H1 (cell line): Measurements from ENCODE around the gene NEDD4. TPM values are rescaled to one million over a fixed set of nuclear protein-coding genes. Genes with fewer than 3 reads are reported as not detected.
A peak's percentile ranks its signal among the peaks of the same experiment; 100 is the strongest.

Source experiments
- CTCF ChIA-PET: fragments of 300-600 bp; sonication (Branson Sonifier 250); formaldehyde crosslinking; loops from one replicate; lab custom pipeline; 2021; ENCODE audit not compliant: partially characterized antibody; lab: Charles Lee
- POLR2A ChIA-PET: fragments of 300-600 bp; sonication (Branson Sonifier 250); formaldehyde crosslinking; loops from one replicate; lab custom pipeline; 2021; ENCODE audit warnings: inconsistent platforms; ENCODE audit not compliant: partially characterized antibody; lab: Charles Lee
- DNase-seq, 2 experiments: peaks; one replicate each; pipeline versions ENCODE4 v3.0.0 to v3.0.0-alpha.2; 2010 to 2022; ENCODE audit warnings: low spot score in 2 of 2, low read depth in 1 of 2, mixed read lengths in 1 of 2
- FAIRE-seq: peaks from 2 replicates; lab custom pipeline; 2011; peaks lifted over from hg19 to GRCh38; lab: Jason Lieb, UNC
- H2AFZ ChIP-seq: 2 replicates; pipeline ENCODE4 v1.8.1; 2012; ENCODE audit warnings: low read length, inconsistent platforms
- H2AK5ac ChIP-seq: 2 replicates; pipeline ENCODE4 v1.6.1; 2013; ENCODE audit warnings: low read depth, low read length
- H2BK120ac ChIP-seq: replicated peaks from 2 replicates; pipeline ENCODE3; 2013; ENCODE audit warnings: low read depth, low read length, inconsistent platforms
- H2BK12ac ChIP-seq: 2 replicates; pipeline ENCODE4 v1.6.1; 2013; ENCODE audit warnings: low read depth, low read length
- H2BK15ac ChIP-seq: 2 replicates; pipeline ENCODE4 v1.6.1; 2013; ENCODE audit warnings: low read length
- H2BK20ac ChIP-seq: 2 replicates; pipeline ENCODE4 v1.6.1; 2013; ENCODE audit warnings: low read length
- H2BK5ac ChIP-seq: 2 replicates; pipeline ENCODE4 v1.6.1; 2013; ENCODE audit warnings: low read depth, low read length
- H3K14ac ChIP-seq: 2 replicates; pipeline ENCODE4 v1.6.1; 2013; ENCODE audit warnings: inconsistent platforms; ENCODE audit not compliant: insufficient read length
- H3K18ac ChIP-seq: 2 replicates; pipeline ENCODE4 v1.6.1; 2013; ENCODE audit warnings: low read length; ENCODE audit errors: extremely low read depth
- H3K23ac ChIP-seq: 2 replicates; pipeline ENCODE4 v1.6.1; 2013; ENCODE audit warnings: inconsistent platforms; ENCODE audit not compliant: insufficient read length
- H3K23me2 ChIP-seq: 2 replicates; pipeline ENCODE4 v1.6.1; 2013; ENCODE audit warnings: low read depth, low read length
- H3K27ac ChIP-seq: 2 replicates; pipeline ENCODE4 v1.6.1; 2011; ENCODE audit warnings: low read depth, low read length, inconsistent platforms
- H3K27me3 ChIP-seq, 4 experiments: replicated peaks in 1 of 4; 1 replicate in 1 of 4; 2 replicates in 3 of 4; pipeline versions ENCODE4 v1.6.1 to v1.8.1; 2011 to 2013; ENCODE audit warnings: low read length in 3 of 4, mild to moderate bottlenecking in 3 of 4, inconsistent platforms in 2 of 4, mixed read lengths in 2 of 4, moderate library complexity in 1 of 4; ENCODE audit not compliant: control insufficient read depth in 3 of 4, insufficient read depth in 3 of 4; ENCODE audit errors: extremely low read depth in 1 of 4
- H3K36me3 ChIP-seq, 4 experiments: 2 replicates each; pipeline versions ENCODE4 v1.6.1 to v1.8.1; 2011 to 2013; ENCODE audit warnings: mild to moderate bottlenecking in 4 of 4, low read length in 3 of 4, moderate library complexity in 2 of 4, control low read depth in 1 of 4, inconsistent platforms in 1 of 4; ENCODE audit not compliant: insufficient read depth in 4 of 4, control insufficient read depth in 2 of 4
- H3K4ac ChIP-seq: replicated peaks from 2 replicates; pipeline ENCODE3; 2013; ENCODE audit warnings: low read length, low read depth, mixed read lengths, inconsistent platforms; ENCODE audit not compliant: insufficient read length
- H3K4me1 ChIP-seq, 4 experiments: replicated peaks in 1 of 4; 1 replicate in 1 of 4; 2 replicates in 3 of 4; pipeline versions ENCODE4 v1.6.1 to v1.8.1; 2011 to 2013; ENCODE audit warnings: low read length in 3 of 4, inconsistent platforms in 2 of 4, mixed read lengths in 1 of 4; ENCODE audit not compliant: insufficient read depth in 4 of 4, control insufficient read depth in 3 of 4
- H3K4me2 ChIP-seq, 2 experiments: 2 replicates each; pipeline versions ENCODE4 v1.6.1 to v1.8.1; 2011 to 2013; ENCODE audit warnings: low read depth in 2 of 2, low read length in 2 of 2, control low read depth in 1 of 2, inconsistent platforms in 1 of 2, mild to moderate bottlenecking in 1 of 2; ENCODE audit not compliant: insufficient read depth in 1 of 2
- H3K4me3 ChIP-seq, 4 experiments: fragments of 200-600, 300-600 bp in 1 of 4; sonication (generic), shearing (Covaris generic), sonication (Bioruptor Twin) in 1 of 4; 2 replicates each; pipeline versions ENCODE4 v1.5.1 to v1.8.1; 2011 to 2016; ENCODE audit warnings: low read length in 4 of 4, low read depth in 3 of 4, control low read depth in 2 of 4, inconsistent platforms in 2 of 4, mild to moderate bottlenecking in 2 of 4, mixed read lengths in 1 of 4, moderate library complexity in 1 of 4; ENCODE audit not compliant: insufficient read depth in 2 of 4; ENCODE audit errors: extremely low read depth in 1 of 4
- H3K56ac ChIP-seq: replicated peaks from 2 replicates; pipeline ENCODE3; 2013; ENCODE audit warnings: low read depth, mild to moderate bottlenecking, mixed read lengths, low read length, inconsistent platforms; ENCODE audit not compliant: insufficient read length
- H3K79me1 ChIP-seq: 2 replicates; pipeline ENCODE4 v1.6.1; 2013; ENCODE audit warnings: low read depth, low read length, control low read depth
- H3K79me2 ChIP-seq, 2 experiments: 2 replicates each; pipeline versions ENCODE4 v1.6.1 to v1.8.1; 2012 to 2013; ENCODE audit warnings: low read length in 2 of 2, mild to moderate bottlenecking in 2 of 2, inconsistent platforms in 1 of 2; ENCODE audit not compliant: insufficient read depth in 2 of 2, control insufficient read depth in 1 of 2
- H3K9ac ChIP-seq, 4 experiments: replicated peaks in 1 of 4; 1 replicate in 1 of 4; 2 replicates in 3 of 4; pipeline versions ENCODE4 v1.6.1 to v1.8.1; 2011 to 2013; ENCODE audit warnings: low read depth in 3 of 4, low read length in 3 of 4, control low read depth in 2 of 4, mild to moderate bottlenecking in 2 of 4, moderate library complexity in 2 of 4, inconsistent platforms in 1 of 4; ENCODE audit errors: extremely low read depth in 1 of 4
- H3K9me3 ChIP-seq, 2 experiments: 2 replicates each; pipeline versions ENCODE4 v1.6.1 to v1.8.1; 2012 to 2013; ENCODE audit warnings: mild to moderate bottlenecking in 2 of 2, moderate library complexity in 2 of 2, control low read depth in 1 of 2, inconsistent platforms in 1 of 2, low read depth in 1 of 2, low read length in 1 of 2, mixed read lengths in 1 of 2; ENCODE audit not compliant: insufficient read depth in 2 of 2
- H4K20me1 ChIP-seq, 2 experiments: replicated peaks in 1 of 2; 2 replicates each; pipeline versions ENCODE3 to v1.8.1; 2011 to 2013; ENCODE audit warnings: inconsistent platforms in 2 of 2, low read length in 2 of 2, mild to moderate bottlenecking in 1 of 2; ENCODE audit not compliant: insufficient read depth in 2 of 2, control insufficient read depth in 1 of 2
- H4K5ac ChIP-seq: 2 replicates; pipeline ENCODE4 v1.6.1; 2013; ENCODE audit warnings: low read length, low read depth, mixed read lengths, inconsistent platforms; ENCODE audit not compliant: insufficient read length
- H4K8ac ChIP-seq: 2 replicates; pipeline ENCODE4 v1.8.0; 2013; ENCODE audit warnings: mild to moderate bottlenecking, moderate library complexity, low read length, inconsistent platforms; ENCODE audit not compliant: insufficient read depth; ENCODE audit errors: extremely low read depth
- H4K91ac ChIP-seq: replicated peaks from 2 replicates; pipeline ENCODE3; 2013; ENCODE audit warnings: low read length, mixed read lengths, inconsistent platforms; ENCODE audit not compliant: insufficient read length
- CBX8 ChIP-seq: fragments of 300-800, 300-1000 bp; sonication (generic); IDR thresholded peaks from 2 replicates; pipeline ENCODE4 v1.7.1; 2016; ENCODE audit warnings: low read depth, low read length, borderline replicate concordance
- GTF2F1 ChIP-seq: IDR thresholded peaks from 2 replicates; pipeline ENCODE4 v1.6.1; 2012; ENCODE audit warnings: low read depth, low read length, improper control_type of control experiment, borderline replicate concordance
- RAD21 ChIP-seq, 2 experiments: IDR thresholded peaks in 1 of 2; conservative IDR thresholded peaks in 1 of 2; 2 replicates each; pipeline ENCODE4 v1.6.1; 2011; ENCODE audit warnings: low read depth in 2 of 2, low read length in 2 of 2, improper control_type of control experiment in 1 of 2, inconsistent platforms in 1 of 2, mild to moderate bottlenecking in 1 of 2, moderate library complexity in 1 of 2
- SIRT6 ChIP-seq: IDR thresholded peaks from one replicate; pipeline ENCODE4 v1.7.1; 2012; ENCODE audit warnings: low read length, inconsistent platforms
- SP4 ChIP-seq: IDR thresholded peaks from 2 replicates; pipeline ENCODE4 v1.6.1; 2012; ENCODE audit warnings: low read length, inconsistent platforms
- SUZ12 ChIP-seq: fragments of 200-600 bp; sonication (generic); IDR thresholded peaks from 2 replicates; pipeline ENCODE4 v1.6.1; 2012; ENCODE audit warnings: mild to moderate bottlenecking, inconsistent platforms, low read length, moderate library complexity, mixed read lengths
- WGBS, 2 experiments: shearing (Covaris generic) in 1 of 2; methylation state at CpG; one replicate each; pipeline versions ENCODE4 v1.1.6 to v1.1.7; 2013 to 2015; ENCODE audit warnings: low lambda C conversion rate in 2 of 2, mixed read lengths in 2 of 2, inconsistent platforms in 1 of 2, low coverage in 1 of 2, missing lambda C conversion rate in 1 of 2; ENCODE audit not compliant: insufficient replicate concordance in 2 of 2, insufficient coverage in 1 of 2, insufficient read length in 1 of 2; ENCODE audit errors: extremely low coverage in 1 of 2, missing lambda C conversion rate in 1 of 2; 5-methylcytosine and 5-hydroxymethylcytosine counted together
- polyA plus RNA-seq, 7 experiments: library from polyadenylated mRNA; depleted of rRNA in 3 of 7; stranded (reverse) in 5 of 7; unstranded in 2 of 7; fragments of >200 nt in 5 of 7; fragments of 200-250 nt in 2 of 7; gene quantifications; 1 replicate in 5 of 7; 2 replicates in 1 of 7; 4 replicates in 1 of 7; pipeline versions ENCODE4 v1.2.1 to v1.2.3, GENCODE V29; 2011 to 2013; ENCODE audit warnings: missing spikeins in 2 of 7, mixed read lengths in 2 of 7
- total RNA-seq: library from RNA; stranded (reverse); fragmentation: NEBNext Ultra II Directional; extraction: Animal tissue kit (Norgen Biotek cat#: 25700); gene quantifications from 2 replicates; pipeline ENCODE4 v1.2.1, GENCODE V29; 2021
- TF ChIP-seq, protein P1 (sequence below), 3 experiments: IDR thresholded peaks; 1 replicate in 2 of 3; 2 replicates in 1 of 3; pipeline versions ENCODE4 v1.5.1 to v1.6.1; 2011; ENCODE audit warnings: low read length in 3 of 3, mild to moderate bottlenecking in 3 of 3, inconsistent platforms in 2 of 3, low read depth in 1 of 3, moderate library complexity in 1 of 3; ENCODE audit not compliant: insufficient read depth in 1 of 3; ENCODE audit errors: control extremely low read depth in 1 of 3
- TF ChIP-seq, protein P2 (sequence below): IDR thresholded peaks from 2 replicates; pipeline ENCODE4 v1.6.1; 2011; ENCODE audit warnings: low read depth, mild to moderate bottlenecking, low read length; ENCODE audit not compliant: insufficient read depth

The NEDD4 gene
- total and polyA plus RNA-seq, 2 of the 8 experiments (the other 6 are each of a cell fraction or from before 2014, with no cell fraction given) = 0.95 to 3.9 TPM

DNA sequence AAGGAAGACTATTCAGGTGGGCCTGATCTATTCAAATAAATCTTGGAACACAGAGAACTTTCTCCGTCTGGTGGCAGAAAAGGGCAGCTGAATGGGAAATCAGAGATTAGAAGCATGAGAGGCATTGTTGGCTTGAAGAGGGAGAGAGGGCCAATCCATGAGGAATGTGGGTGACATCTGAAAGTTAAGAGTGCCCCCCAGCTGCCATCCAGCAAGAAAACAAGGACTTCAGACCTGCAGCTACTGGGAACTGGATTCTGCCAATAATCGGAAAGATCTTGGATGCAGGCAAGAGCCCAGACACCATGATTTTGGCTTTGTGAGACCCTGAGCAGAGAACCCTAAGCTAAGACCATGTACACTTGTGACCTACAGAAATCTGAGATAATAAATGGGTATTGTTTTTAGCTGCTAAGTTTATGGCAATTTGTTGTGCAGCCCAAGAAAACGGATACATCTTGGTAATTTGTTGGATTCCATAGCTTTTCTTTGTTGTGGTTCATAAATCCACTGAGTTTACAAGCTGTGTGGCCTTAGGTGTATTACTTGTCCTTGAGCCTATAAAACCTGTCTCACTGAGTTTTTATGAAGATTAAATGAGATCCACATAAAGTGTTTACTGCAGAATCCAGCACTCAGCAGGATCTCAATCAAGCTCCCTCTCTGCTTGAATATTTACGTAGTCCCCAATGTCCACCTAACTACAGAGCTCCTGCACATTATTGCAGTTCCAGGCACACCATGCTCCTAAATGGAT lies 168.4 kb downstream of the NEDD4 start:
- DNase-seq (no peak), FAIRE-seq (no peak)
- no peaks in the 10 kb centered on the region for H3K79me1 ChIP-seq
- TF ChIP-seq SIRT6 (no peak), SUZ12 (no peak), SP4 (no peak), RAD21 (IDR thresholded peaks at IDR 0.05 in 1 of 2, conservative IDR thresholded peaks at IDR 0.05 in 1 of 2; ENCODE audit: low read depth in 2 of 2, low read length in 2 of 2) (peak; percentile 60 to 69), CBX8 (no peak), GTF2F1 (no peak)
- TF ChIP-seq, protein P1, sequence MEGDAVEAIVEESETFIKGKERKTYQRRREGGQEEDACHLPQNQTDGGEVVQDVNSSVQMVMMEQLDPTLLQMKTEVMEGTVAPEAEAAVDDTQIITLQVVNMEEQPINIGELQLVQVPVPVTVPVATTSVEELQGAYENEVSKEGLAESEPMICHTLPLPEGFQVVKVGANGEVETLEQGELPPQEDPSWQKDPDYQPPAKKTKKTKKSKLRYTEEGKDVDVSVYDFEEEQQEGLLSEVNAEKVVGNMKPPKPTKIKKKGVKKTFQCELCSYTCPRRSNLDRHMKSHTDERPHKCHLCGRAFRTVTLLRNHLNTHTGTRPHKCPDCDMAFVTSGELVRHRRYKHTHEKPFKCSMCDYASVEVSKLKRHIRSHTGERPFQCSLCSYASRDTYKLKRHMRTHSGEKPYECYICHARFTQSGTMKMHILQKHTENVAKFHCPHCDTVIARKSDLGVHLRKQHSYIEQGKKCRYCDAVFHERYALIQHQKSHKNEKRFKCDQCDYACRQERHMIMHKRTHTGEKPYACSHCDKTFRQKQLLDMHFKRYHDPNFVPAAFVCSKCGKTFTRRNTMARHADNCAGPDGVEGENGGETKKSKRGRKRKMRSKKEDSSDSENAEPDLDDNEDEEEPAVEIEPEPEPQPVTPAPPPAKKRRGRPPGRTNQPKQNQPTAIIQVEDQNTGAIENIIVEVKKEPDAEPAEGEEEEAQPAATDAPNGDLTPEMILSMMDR (IDR thresholded peaks at IDR 0.05; ENCODE audit: control extremely low read depth in 1 of 3, insufficient read depth in 1 of 3, low read depth in 1 of 3, low read length in 3 of 3) = peak; percentile 29 to 32 (median 30)
- TF ChIP-seq, protein P2, sequence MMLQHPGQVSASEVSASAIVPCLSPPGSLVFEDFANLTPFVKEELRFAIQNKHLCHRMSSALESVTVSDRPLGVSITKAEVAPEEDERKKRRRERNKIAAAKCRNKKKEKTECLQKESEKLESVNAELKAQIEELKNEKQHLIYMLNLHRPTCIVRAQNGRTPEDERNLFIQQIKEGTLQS = no peak
- H3K56ac ChIP-seq = no peak overlapping the region
- H3K23me2 ChIP-seq = no peaks in the 10 kb centered on the region; the same call in 1 of the 2 replicates
- H2BK15ac ChIP-seq = no peak overlapping the region
- no peaks in the 10 kb centered on the region for H3K36me3 ChIP-seq
- H3K27ac ChIP-seq = no peak overlapping the region
- H2BK20ac ChIP-seq = no peak overlapping the region
- no peak overlapping the region for H3K4me3 ChIP-seq
- ChIA-PET CTCF (interaction anchor here (0.6 to 3.9 kb wide), 27 partner anchors 8 to 390 kb away, joined by 3 to 25 read pairs (median 4); no protein-coding TSS in a partner anchor), POLR2A (no interaction called here)
- H3K14ac ChIP-seq = no peak overlapping the region
- H4K8ac ChIP-seq = no peak overlapping the region
- no peak overlapping the region for H3K9ac ChIP-seq
- H3K18ac ChIP-seq = no peak overlapping the region
- H3K9me3 ChIP-seq = no peaks in the 10 kb centered on the region
- H2AK5ac ChIP-seq = no peak overlapping the region
- no peak overlapping the region for H3K4me2 ChIP-seq
- 80% methylated on average over 4 of the region's 4 CpGs; no CpG with 5 or more reads in 1 of the 2 experiments for WGBS, 2 experiments
- no peaks in the 10 kb centered on the region for H4K20me1 ChIP-seq
- no peak overlapping the region for H2BK5ac ChIP-seq
- H3K4ac ChIP-seq = no peak overlapping the region
- H2AFZ ChIP-seq = no peak overlapping the region
- H4K5ac ChIP-seq = no peak overlapping the region
- H4K91ac ChIP-seq = no peak overlapping the region
- no peak overlapping the region for H2BK12ac ChIP-seq
- no peaks in the 10 kb centered on the region for H3K27me3 ChIP-seq
- H3K79me2 ChIP-seq = no peaks in the 10 kb centered on the region
- H2BK120ac ChIP-seq = no peak overlapping the region
- no peaks in the 10 kb centered on the region for H3K4me1 ChIP-seq
- no peak overlapping the region for H3K23ac ChIP-seq
